IMR-90 (cell line): Measurements from ENCODE around the gene ADGRV1. TPM values are rescaled to one million over a fixed set of nuclear protein-coding genes. Genes with fewer than 3 reads are reported as not detected.

Experiments used
- ATAC-seq: fragments of 200-7000 bp; cut with Tn5 transposase; 2 replicates; pipeline ENCODE4 v1.9.1; 2020; ENCODE audit warnings: low read depth, mild to moderate bottlenecking, moderate library complexity
- BruUV-seq: library from RNA; stranded (reverse); fragments of 400-500 nt; replicated peaks from 2 replicates; lab custom pipeline; 2021; lab: Mats Ljungman, UMichigan
- CTCF ChIA-PET: fragments of 300-600 bp; formaldehyde crosslinking; extraction: SDS; loops from one replicate; lab custom pipeline; 2021; ENCODE audit warnings: antibody characterized with exemption; lab: Yijun Ruan, JAX
- POLR2A ChIA-PET: fragments of 300-600 bp; sonication (Branson Sonifier 250); formaldehyde crosslinking; loops from one replicate; lab custom pipeline; 2022; ENCODE audit warnings: antibody characterized with exemption; ENCODE audit not compliant: unreplicated experiment; lab: Charles Lee
- DNase-seq: peaks from one replicate; pipeline ENCODE4 v3.0.0; 2013
- H2AFZ ChIP-seq: replicated peaks from 2 replicates; pipeline ENCODE3; 2013; ENCODE audit warnings: low read length, mild to moderate bottlenecking; ENCODE audit not compliant: poor library complexity
- H2AK5ac ChIP-seq: 2 replicates; pipeline ENCODE4 v1.6.1; 2013; ENCODE audit warnings: low read depth, low read length, inconsistent platforms
- H2AK9ac ChIP-seq: replicated peaks from 2 replicates; pipeline ENCODE3; 2013; ENCODE audit warnings: mild to moderate bottlenecking, low read depth, low read length, moderate library complexity; ENCODE audit not compliant: poor library complexity
- H2BK120ac ChIP-seq: 2 replicates; pipeline ENCODE4 v1.6.1; 2013; ENCODE audit warnings: low read depth, low read length, inconsistent platforms
- H2BK15ac ChIP-seq: 3 replicates; pipeline ENCODE4 v1.6.1; 2013; ENCODE audit warnings: low read depth, low read length, inconsistent platforms
- H2BK20ac ChIP-seq: 2 replicates; pipeline ENCODE4 v1.6.1; 2013; ENCODE audit warnings: low read depth, mild to moderate bottlenecking, inconsistent platforms, low read length, moderate library complexity
- H2BK5ac ChIP-seq: 2 replicates; pipeline ENCODE4 v1.6.1; 2013; ENCODE audit warnings: mild to moderate bottlenecking, low read depth, low read length, inconsistent platforms; ENCODE audit not compliant: poor library complexity, severe bottlenecking
- H3K14ac ChIP-seq: replicated peaks from 2 replicates; pipeline ENCODE4 v1.6.1; 2013; ENCODE audit warnings: low read depth, low read length, inconsistent platforms
- H3K18ac ChIP-seq: 2 replicates; pipeline ENCODE4 v1.6.1; 2013; ENCODE audit warnings: low read depth, low read length, control low read depth
- H3K23ac ChIP-seq: 2 replicates; pipeline ENCODE4 v1.6.1; 2013; ENCODE audit warnings: low read depth, low read length, inconsistent platforms
- H3K27ac ChIP-seq: 2 replicates; pipeline ENCODE4 v1.5.1; 2013; ENCODE audit warnings: mild to moderate bottlenecking, control low read depth, low read length; ENCODE audit not compliant: insufficient read depth
- H3K27me3 ChIP-seq: 2 replicates; pipeline ENCODE4 v1.6.1; 2013; ENCODE audit warnings: low read length; ENCODE audit not compliant: control insufficient read depth, insufficient read depth
- H3K36me3 ChIP-seq: 2 replicates; pipeline ENCODE4 v1.6.1; 2013; ENCODE audit warnings: low read length, mixed read lengths; ENCODE audit not compliant: control insufficient read depth, insufficient read depth
- H3K4ac ChIP-seq: 2 replicates; pipeline ENCODE4 v1.6.1; 2013; ENCODE audit warnings: low read depth, low read length, inconsistent platforms
- H3K4me1 ChIP-seq: 2 replicates; pipeline ENCODE4 v1.6.1; 2013; ENCODE audit warnings: low read length, mixed read lengths; ENCODE audit not compliant: control insufficient read depth, insufficient read depth
- H3K4me2 ChIP-seq: 2 replicates; pipeline ENCODE4 v1.6.1; 2013; ENCODE audit warnings: low read depth, mild to moderate bottlenecking, control low read depth, low read length, moderate library complexity
- H3K4me3 ChIP-seq: 2 replicates; pipeline ENCODE4 v1.5.1; 2013; ENCODE audit warnings: low read depth, mild to moderate bottlenecking, control low read depth, low read length, moderate library complexity; ENCODE audit not compliant: insufficient read depth
- H3K56ac ChIP-seq: 2 replicates; pipeline ENCODE4 v1.6.1; 2013; ENCODE audit warnings: low read length, inconsistent platforms; ENCODE audit not compliant: insufficient read depth; ENCODE audit errors: extremely low read depth
- H3K79me1 ChIP-seq, 2 experiments: 2 replicates each; pipeline ENCODE4 v1.6.1; 2013; ENCODE audit warnings: low read length in 2 of 2, inconsistent platforms in 1 of 2, low read depth in 1 of 2
- H3K9ac ChIP-seq: 2 replicates; pipeline ENCODE4 v1.6.1; 2013; ENCODE audit warnings: low read depth, low read length, control low read depth
- H3K9me1 ChIP-seq: 2 replicates; pipeline ENCODE4 v1.6.1; 2013; ENCODE audit warnings: low read length, inconsistent platforms; ENCODE audit not compliant: insufficient read depth
- H3K9me3 ChIP-seq: 2 replicates; pipeline ENCODE4 v1.6.1; 2013; ENCODE audit warnings: low read length; ENCODE audit not compliant: control insufficient read depth, insufficient read depth
- H4K20me1 ChIP-seq: 2 replicates; pipeline ENCODE4 v1.6.1; 2013; ENCODE audit warnings: low read length, inconsistent platforms; ENCODE audit not compliant: insufficient read depth
- H4K5ac ChIP-seq: 2 replicates; pipeline ENCODE4 v1.6.1; 2013; ENCODE audit warnings: mild to moderate bottlenecking, low read depth, low read length, control low read depth
- H4K8ac ChIP-seq, 2 experiments: 2 replicates each; pipeline ENCODE4 v1.6.1; 2013; ENCODE audit warnings: low read depth in 2 of 2, low read length in 2 of 2, control low read depth in 1 of 2, inconsistent platforms in 1 of 2
- H4K91ac ChIP-seq: 2 replicates; pipeline ENCODE4 v1.6.1; 2013; ENCODE audit warnings: low read depth, low read length, inconsistent platforms; ENCODE audit not compliant: insufficient read depth
- CEBPB ChIP-seq: IDR thresholded peaks from 2 replicates; pipeline ENCODE4 v1.6.1; 2012; ENCODE audit warnings: low read depth, low read length, improper control_type of control experiment
- RFX5 ChIP-seq: IDR thresholded peaks from 2 replicates; pipeline ENCODE4 v1.8.0; 2012; ENCODE audit warnings: low read depth, mild to moderate bottlenecking, low read length, moderate library complexity
- WGBS, 2 experiments: methylation state at CpG; one replicate each; pipeline versions ENCODE4 v1.1.5 to v1.1.7; 2013; ENCODE audit warnings: missing lambda C conversion rate in 2 of 2; ENCODE audit not compliant: insufficient read length in 1 of 2; ENCODE audit errors: extremely low coverage in 2 of 2; 5-methylcytosine and 5-hydroxymethylcytosine counted together
- dilution Hi-C: fragments of 300-500 bp; cut with HindIII; formaldehyde crosslinking; loops from one replicate; pipeline ENCODE4 v1.14.3; 2018; ENCODE audit warnings: low sequenced_read_pairs; ENCODE audit not compliant: unreplicated experiment
- in situ Hi-C: fragments of 300-500 bp; cut with MboI; formaldehyde crosslinking; loops from 3 replicates; pipeline ENCODE4 v1.14.3; 2019; ENCODE audit warnings: low sequenced_read_pairs, inconsistent platforms, mixed read lengths
- intact Hi-C: fragments of 100-400 bp; cut with micrococcal nuclease; formaldehyde crosslinking; loops from 2 replicates; pipeline ENCODE4 v1.10.0; 2022
- polyA plus RNA-seq, 3 experiments: library from polyadenylated mRNA; depleted of rRNA; stranded (reverse); fragments of >200 nt; gene quantifications; 2 replicates each; pipeline ENCODE4 v1.2.3, GENCODE V29; 2012; ENCODE audit warnings: low replicate concordance in 1 of 3
- total RNA-seq: library from RNA; depleted of rRNA; stranded (reverse); fragments of >200 nt; gene quantifications from 2 replicates; pipeline ENCODE4 v1.2.3, GENCODE V29; 2012

The ADGRV1 gene
- total and polyA plus RNA-seq, 2 of the 4 experiments (the other 2 are of a cell fraction): under 0.01 TPM; not detected in 1

GRCh38 chr5:90534922-90535321 is 23.7 kb upstream of the ADGRV1 start:
- peak; percentile 83 for TF ChIP-seq CEBPB
- no peak for TF ChIP-seq RFX5

More at GRCh38 chr5:90534922-90535321, 23.7 kb upstream of the ADGRV1 start:
- ChIA-PET POLR2A (no interaction called here), CTCF (interaction anchor here (0.8 kb wide), 1 partner anchor 95 kb away, joined by 4 read pairs; no protein-coding TSS in a partner anchor)
- Histone ChIP-seq H2AK9ac (no peak overlapping the region), H3K36me3 (no peaks in the 10 kb centered on the region), H3K4me1 (no peaks in the 10 kb centered on the region), H3K4me2 (no peak overlapping the region), H2AFZ (no peak overlapping the region), H2BK15ac (no peak overlapping the region), H2BK5ac (no peak overlapping the region), H4K91ac (no peak overlapping the region), H3K56ac (no peak overlapping the region), H4K5ac (no peak overlapping the region), H3K4me3 (no peak overlapping the region), H3K9ac (no peak overlapping the region), H3K9me1 (no peaks in the 10 kb centered on the region), H2AK5ac (no peak overlapping the region), H4K20me1 (no peaks in the 10 kb centered on the region), H3K79me1 (no peaks in the 10 kb centered on the region), H3K27ac (no peak overlapping the region), H2BK20ac (no peak overlapping the region), H4K8ac (no peak overlapping the region), H3K23ac (no peak overlapping the region), H3K14ac (no peak overlapping the region), H3K18ac (no peak overlapping the region), H3K9me3 (no peaks in the 10 kb centered on the region), H3K4ac (no peak overlapping the region), H2BK120ac (no peak overlapping the region), H3K27me3 (peaks cover 7% of the 10 kb centered on the region)
- dilution Hi-C loops: no loop called here
- no TSS peak for BruUV-seq
- intact Hi-C loops: no loop called here
- ATAC-seq: no peak
- in situ Hi-C loops: loop anchor here (10.0 kb wide), 1 partner anchor 100 kb away; no protein-coding TSS in a partner anchor
- WGBS, 2 experiments: no CpG with 5 or more reads among the region's 3 CpGs
- no peak for DNase-seq
